Thyroid gland (tissue), 4 donors: ENCODE results near the gene NUDCD3.

Experiments
- POLR2A ChIP-seq, 2 donors: fragments of 450-650 bp; IDR thresholded peaks; one replicate each; pipeline ENCODE4 v1.6.1; 2017; ENCODE audit warnings: antibody characterized with exemption in 2 of 2, mild to moderate bottlenecking in 2 of 2, moderate library complexity in 1 of 2
- TF ChIP-seq, protein P1 (sequence below), 6 experiments: fragments of 200-600 bp in 3 of 6; fragments of 450-650 bp in 3 of 6; sonication (generic) in 3 of 6; IDR thresholded peaks; one replicate each; pipeline ENCODE4 v1.5.1; 2016 to 2019; ENCODE audit warnings: antibody characterized with exemption in 6 of 6, mild to moderate bottlenecking in 2 of 6, inconsistent platforms in 1 of 6, moderate library complexity in 1 of 6

DNA sequence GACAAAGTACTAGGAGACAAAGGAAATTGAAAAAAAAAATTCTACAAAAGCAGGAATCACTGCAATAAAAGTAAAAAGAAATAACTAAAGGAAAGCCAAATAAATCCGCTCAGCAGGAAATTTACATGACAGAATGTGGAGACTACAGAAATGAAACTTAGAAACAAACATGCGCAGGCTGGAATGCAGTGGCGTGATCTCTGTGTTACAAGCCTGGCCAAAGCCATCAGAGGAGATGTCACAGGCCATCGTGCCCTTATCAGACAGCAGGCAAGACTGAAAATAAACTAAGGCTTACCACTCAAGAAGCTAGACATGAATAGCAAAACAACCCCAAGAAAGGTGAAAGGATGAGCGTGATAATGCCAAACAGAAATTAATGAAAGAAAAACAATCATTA, 158.8 kb downstream of the NUDCD3 start:
- TF ChIP-seq, protein P1, sequence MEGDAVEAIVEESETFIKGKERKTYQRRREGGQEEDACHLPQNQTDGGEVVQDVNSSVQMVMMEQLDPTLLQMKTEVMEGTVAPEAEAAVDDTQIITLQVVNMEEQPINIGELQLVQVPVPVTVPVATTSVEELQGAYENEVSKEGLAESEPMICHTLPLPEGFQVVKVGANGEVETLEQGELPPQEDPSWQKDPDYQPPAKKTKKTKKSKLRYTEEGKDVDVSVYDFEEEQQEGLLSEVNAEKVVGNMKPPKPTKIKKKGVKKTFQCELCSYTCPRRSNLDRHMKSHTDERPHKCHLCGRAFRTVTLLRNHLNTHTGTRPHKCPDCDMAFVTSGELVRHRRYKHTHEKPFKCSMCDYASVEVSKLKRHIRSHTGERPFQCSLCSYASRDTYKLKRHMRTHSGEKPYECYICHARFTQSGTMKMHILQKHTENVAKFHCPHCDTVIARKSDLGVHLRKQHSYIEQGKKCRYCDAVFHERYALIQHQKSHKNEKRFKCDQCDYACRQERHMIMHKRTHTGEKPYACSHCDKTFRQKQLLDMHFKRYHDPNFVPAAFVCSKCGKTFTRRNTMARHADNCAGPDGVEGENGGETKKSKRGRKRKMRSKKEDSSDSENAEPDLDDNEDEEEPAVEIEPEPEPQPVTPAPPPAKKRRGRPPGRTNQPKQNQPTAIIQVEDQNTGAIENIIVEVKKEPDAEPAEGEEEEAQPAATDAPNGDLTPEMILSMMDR (IDR thresholded peaks at IDR 0.05): no peak
- TF ChIP-seq POLR2A (IDR thresholded peaks at IDR 0.05): no peak
